GM12892 (cell line): ENCODE results near the gene STK39.

ENCODE experiments used
- DNase-seq: peaks from one replicate; pipeline ENCODE4 v3.0.0; 2011; ENCODE audit not compliant: insufficient read length
- FAIRE-seq: peaks from 2 replicates; lab custom pipeline; 2011; peaks lifted over from hg19 to GRCh38; lab: Jason Lieb, UNC
- POLR2A ChIP-seq: IDR thresholded peaks from 2 replicates; pipeline ENCODE4 v1.6.1; 2011; ENCODE audit warnings: low read depth, low read length, control low read depth
- POLR2AphosphoS5 ChIP-seq: IDR thresholded peaks from 2 replicates; pipeline ENCODE4 v1.6.1; 2011; ENCODE audit warnings: low read depth, low read length, control low read depth
- TAF1 ChIP-seq: IDR thresholded peaks from 2 replicates; pipeline ENCODE4 v1.6.1; 2011; ENCODE audit warnings: low read depth, mild to moderate bottlenecking, control low read depth, low read length, borderline replicate concordance

STK39 gene

DNA sequence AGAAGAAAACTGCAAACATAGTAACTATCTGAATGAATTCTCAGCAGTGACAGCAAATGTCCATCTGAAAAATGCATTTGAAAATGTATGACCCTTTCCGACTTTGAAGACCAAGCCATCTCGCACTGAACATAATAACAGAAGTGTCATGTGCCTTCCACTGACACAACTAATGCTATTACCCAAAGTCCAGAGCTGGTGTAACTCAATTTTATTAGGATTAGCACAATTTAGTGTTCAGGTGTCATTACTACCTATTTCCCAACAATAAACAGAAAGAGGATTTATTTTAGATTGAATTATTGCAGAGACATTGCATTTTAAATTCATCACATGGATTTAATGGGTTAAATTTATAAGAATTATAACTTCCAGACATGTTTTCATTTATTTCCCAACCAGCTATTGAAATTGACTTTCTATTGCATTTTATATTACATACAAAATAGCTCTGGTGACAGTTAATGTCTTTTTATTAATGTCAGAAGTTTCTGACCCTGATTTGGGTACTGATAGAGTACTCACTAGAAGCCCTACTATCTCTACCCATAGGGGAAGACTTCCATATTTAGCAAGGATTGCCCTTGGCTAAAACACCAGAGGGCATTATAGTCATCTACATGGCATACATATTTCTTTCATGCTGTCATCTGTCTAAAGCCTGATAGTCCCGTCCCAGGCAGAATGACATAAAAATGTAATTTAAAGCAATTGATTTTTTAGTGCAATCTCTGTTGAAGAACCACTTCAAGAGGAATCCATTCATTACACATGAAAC is 7.0 kb upstream of the STK39 start:
- TF ChIP-seq TAF1 (no peak), POLR2A (no peak), POLR2AphosphoS5 (no peak)
- FAIRE-seq (no peak), DNase-seq (no peak)

DNA sequence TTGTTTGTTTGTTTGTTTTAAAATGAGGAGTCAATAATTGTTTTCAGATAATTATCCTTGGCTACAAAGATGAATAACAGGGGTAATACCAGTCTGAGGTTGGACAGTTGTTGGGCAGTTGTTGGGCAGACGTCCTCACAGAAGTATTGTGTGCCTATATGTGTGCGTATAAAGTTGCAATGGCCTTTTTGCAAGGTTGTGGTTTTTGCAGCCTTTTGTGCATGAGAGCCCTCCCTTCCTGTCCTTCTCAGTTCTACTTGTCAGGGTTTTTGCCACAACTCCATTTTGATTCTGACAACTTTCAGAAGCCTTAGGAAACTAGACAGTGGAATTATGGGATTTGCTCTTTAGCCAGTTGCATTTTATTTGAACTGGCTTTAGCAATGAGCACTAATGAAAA is 6.0 kb upstream of the STK39 start:
- no peak for DNase-seq
- no peak for FAIRE-seq

GRCh38 chr2:168252976-168253375 is 5.6 kb upstream of the STK39 start:
- DNase-seq (no peak), FAIRE-seq (no peak)
- TF ChIP-seq POLR2A = no peak
- TF ChIP-seq TAF1 = no peak
- TF ChIP-seq POLR2AphosphoS5 = no peak

More for the DNA sequence above, 6.0 kb upstream of the STK39 start:
- TF ChIP-seq POLR2A (no peak), TAF1 (no peak), POLR2AphosphoS5 (no peak)

- peak; percentile 28 for DNase-seq
- no peak for FAIRE-seq
- no peak for TF ChIP-seq POLR2A
- TF ChIP-seq POLR2AphosphoS5 = no peak
- TF ChIP-seq TAF1 = no peak
These were observed 683 bp downstream of the STK39 start for GRCh38 chr2:168246483-168247340.

DNA sequence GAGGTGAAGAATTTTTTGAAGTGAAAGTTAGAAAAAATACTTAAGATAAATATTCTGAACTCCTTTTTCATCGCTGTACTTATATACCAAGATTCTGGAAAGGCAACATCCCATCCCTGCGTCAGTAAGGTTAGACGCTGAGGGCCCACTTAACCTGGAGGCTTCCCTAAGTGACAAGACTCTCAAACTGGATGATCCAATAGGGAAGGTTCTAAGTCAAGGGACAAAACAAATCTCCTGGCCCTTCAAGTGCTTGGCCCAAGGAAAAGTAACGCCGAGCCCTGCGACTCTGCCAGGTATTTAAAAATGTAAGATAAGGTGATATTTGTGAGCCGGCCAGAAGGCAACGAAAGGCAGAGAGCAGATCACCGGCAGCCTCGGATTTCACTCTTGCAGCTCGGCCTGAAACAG is 1.3 kb downstream of the STK39 start:
- no peak for TF ChIP-seq POLR2AphosphoS5
- TF ChIP-seq TAF1 = no peak
- TF ChIP-seq POLR2A = no peak
- no peak for DNase-seq

DNA sequence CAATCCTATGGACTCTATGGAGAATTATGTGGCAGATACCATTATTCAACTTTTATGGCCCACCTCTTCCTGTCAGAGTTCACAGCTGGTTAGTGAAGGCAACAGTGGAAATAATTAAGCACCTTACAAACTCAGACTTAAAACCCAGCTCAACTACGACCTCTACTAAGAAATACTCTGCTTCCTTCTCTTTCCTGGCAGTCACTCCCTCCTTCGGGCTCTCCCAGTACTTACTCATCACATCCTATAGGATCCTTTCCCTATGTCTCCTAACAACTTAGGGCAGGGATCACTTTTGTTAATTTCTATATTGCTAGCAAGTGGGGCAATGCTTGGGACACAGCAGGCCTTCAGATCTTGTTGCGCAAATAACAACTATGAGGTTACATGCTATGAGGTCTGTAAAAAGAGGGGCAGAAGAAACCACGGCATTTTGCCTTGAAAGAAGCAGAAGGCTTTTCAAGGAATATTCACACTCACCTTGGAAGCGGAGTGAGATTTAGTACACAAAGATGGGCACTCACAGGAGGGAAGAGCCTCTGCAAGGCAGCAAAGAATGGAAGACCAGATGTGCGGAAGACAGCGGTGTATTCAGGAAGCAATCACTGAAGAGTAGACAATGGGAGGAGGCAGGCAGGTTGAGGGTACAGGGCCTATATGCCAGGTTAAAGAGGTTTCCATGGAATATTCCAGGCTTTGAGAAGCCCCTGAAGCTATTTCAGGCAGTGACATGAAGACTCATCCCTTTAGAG is 2.1 kb downstream of the STK39 start:
- DNase-seq (no peak), FAIRE-seq (no peak)
- no peak for TF ChIP-seq TAF1
- TF ChIP-seq POLR2AphosphoS5 = no peak
- TF ChIP-seq POLR2A = no peak

More for the DNA sequence above, 1.3 kb downstream of the STK39 start:
- FAIRE-seq = no peak

DNA sequence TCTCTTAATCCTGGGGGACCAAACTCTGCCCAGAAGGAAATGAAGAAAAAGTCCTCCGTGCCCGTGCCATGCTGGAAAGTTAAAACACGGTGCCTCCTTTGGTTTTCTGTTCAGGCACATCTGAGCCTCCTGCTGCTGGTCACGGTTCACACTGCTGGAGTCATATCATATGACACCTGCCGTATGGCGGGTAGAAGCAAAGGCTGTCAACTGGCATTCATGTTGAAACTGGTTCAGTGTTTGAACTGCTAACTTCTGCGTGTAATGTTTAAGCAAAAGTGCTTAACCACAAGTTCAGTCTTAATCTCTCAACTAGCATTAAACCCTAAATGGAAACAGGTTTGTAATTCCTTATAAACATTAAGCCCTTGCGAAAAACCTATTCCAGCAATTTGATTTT is 3.1 kb downstream of the STK39 start:
- no peak for TF ChIP-seq POLR2AphosphoS5
- TF ChIP-seq TAF1 = no peak
- no peak for TF ChIP-seq POLR2A
- no peak for DNase-seq
- no peak for FAIRE-seq

- FAIRE-seq = no peak
- DNase-seq = no peak
- no peak for TF ChIP-seq POLR2AphosphoS5
- TF ChIP-seq POLR2A = no peak
- no peak for TF ChIP-seq TAF1
These were observed 4.3 kb downstream of the STK39 start for GRCh38 chr2:168243061-168243460.

- DNase-seq = no peak
- TF ChIP-seq POLR2AphosphoS5 = no peak
- no peak for TF ChIP-seq TAF1
- no peak for TF ChIP-seq POLR2A
- FAIRE-seq = no peak
These were observed 5.6 kb downstream of the STK39 start for GRCh38 chr2:168241746-168242145.

GRCh38 chr2:168241208-168241607 is 6.2 kb downstream of the STK39 start:
- FAIRE-seq = no peak
- TF ChIP-seq POLR2AphosphoS5 = no peak
- no peak for TF ChIP-seq POLR2A
- TF ChIP-seq TAF1 = no peak
- no peak for DNase-seq

- TF ChIP-seq POLR2A = no peak
- DNase-seq = no peak
These were observed 8.1 kb downstream of the STK39 start for GRCh38 chr2:168239281-168239680.

DNA sequence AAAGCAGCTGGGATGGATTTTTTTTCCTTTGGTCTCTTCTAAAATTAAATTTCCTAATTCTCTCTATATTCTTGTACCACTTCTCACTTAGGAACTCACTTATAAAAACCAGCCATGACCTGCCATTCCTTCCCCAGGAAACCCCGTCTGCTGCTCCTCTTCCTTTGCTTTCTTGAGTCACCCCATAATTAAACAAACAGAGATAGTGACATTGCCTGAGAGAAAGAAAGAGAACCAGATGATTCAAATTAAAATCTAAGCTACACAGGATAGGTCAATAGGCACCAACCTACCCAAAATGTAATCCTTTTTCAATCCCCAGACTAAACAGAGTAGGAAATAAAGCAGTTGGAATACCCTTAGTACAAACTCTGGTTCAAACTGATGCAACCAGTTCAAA is 9.7 kb downstream of the STK39 start:
- no peak for FAIRE-seq
- DNase-seq = no peak
- TF ChIP-seq TAF1 = no peak
- TF ChIP-seq POLR2AphosphoS5 = no peak
- TF ChIP-seq POLR2A = no peak

More at GRCh38 chr2:168239281-168239680, 8.1 kb downstream of the STK39 start:
- no peak for FAIRE-seq
